Sigmoid colon (tissue), 4 donors: ENCODE data around the gene MAST2.

Experiments
- EP300 ChIP-seq, 4 donors: sonication (generic); formaldehyde crosslinking; IDR thresholded peaks; one replicate each; pipeline ENCODE4 v1.6.1; 2017; ENCODE audit warnings: antibody characterized with exemption in 4 of 4
- POLR2A ChIP-seq, 2 donors: fragments of 450-650 bp; IDR thresholded peaks; one replicate each; pipeline ENCODE4 v1.6.1; 2016; ENCODE audit warnings: antibody characterized with exemption in 2 of 2, mild to moderate bottlenecking in 2 of 2, moderate library complexity in 2 of 2
- POLR2AphosphoS5 ChIP-seq, 4 donors: sonication (generic); formaldehyde crosslinking; IDR thresholded peaks; one replicate each; pipeline ENCODE4 v1.6.1; 2017; ENCODE audit warnings: antibody characterized with exemption in 4 of 4
- TF ChIP-seq, protein P1 (sequence below), 4 experiments: fragments of 450-650 bp in 3 of 4; fragments of 200-600 bp in 1 of 4; IDR thresholded peaks; one replicate each; pipeline ENCODE4 v1.5.1; 2016 to 2019; ENCODE audit warnings: antibody characterized with exemption in 4 of 4, mild to moderate bottlenecking in 3 of 4, moderate library complexity in 2 of 4

DNA sequence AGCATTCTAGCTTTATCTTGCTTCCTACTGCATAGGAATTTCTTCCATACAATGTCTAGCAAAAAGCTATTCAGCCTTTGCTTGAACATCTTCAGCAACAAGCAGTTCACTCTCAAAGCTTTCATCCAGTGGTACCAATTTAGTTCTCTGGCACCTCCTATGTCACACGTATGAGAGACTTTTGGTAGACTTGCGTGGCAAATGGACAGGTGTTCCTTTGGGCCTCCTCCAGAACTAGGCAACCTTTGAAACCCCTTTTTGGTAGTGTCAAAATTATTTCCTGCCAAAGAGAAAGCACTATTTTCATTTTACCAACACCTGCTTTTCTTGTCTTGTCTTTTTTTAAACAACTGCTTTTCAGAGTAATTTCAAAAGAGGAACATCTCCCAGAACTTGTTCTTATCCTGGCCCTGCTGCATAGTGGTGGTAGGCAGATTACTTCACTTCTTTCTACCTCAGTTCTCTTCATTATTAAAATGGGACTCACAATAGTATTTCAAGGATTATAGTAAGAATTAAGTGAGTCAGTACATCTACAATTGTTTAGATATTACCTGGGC lies 122.4 kb downstream of the MAST2 start:
- TF ChIP-seq, protein P1, sequence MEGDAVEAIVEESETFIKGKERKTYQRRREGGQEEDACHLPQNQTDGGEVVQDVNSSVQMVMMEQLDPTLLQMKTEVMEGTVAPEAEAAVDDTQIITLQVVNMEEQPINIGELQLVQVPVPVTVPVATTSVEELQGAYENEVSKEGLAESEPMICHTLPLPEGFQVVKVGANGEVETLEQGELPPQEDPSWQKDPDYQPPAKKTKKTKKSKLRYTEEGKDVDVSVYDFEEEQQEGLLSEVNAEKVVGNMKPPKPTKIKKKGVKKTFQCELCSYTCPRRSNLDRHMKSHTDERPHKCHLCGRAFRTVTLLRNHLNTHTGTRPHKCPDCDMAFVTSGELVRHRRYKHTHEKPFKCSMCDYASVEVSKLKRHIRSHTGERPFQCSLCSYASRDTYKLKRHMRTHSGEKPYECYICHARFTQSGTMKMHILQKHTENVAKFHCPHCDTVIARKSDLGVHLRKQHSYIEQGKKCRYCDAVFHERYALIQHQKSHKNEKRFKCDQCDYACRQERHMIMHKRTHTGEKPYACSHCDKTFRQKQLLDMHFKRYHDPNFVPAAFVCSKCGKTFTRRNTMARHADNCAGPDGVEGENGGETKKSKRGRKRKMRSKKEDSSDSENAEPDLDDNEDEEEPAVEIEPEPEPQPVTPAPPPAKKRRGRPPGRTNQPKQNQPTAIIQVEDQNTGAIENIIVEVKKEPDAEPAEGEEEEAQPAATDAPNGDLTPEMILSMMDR (IDR thresholded peaks at IDR 0.05) = no peak
- no peak for TF ChIP-seq POLR2AphosphoS5 (IDR thresholded peaks at IDR 0.05)
- TF ChIP-seq EP300 (IDR thresholded peaks at IDR 0.05) = no peak
- TF ChIP-seq POLR2A (IDR thresholded peaks at IDR 0.05) = no peak
